Naive thymus-derived CD4-positive, alpha-beta T cell (primary cell): ENCODE data around the gene DSG4. TPM values are rescaled to one million over a fixed set of nuclear protein-coding genes. Genes with fewer than 3 reads are reported as not detected.

Experiments used
- ATAC-seq: fragments of 150-1000 bp; cut with Tn5 transposase; 2 replicates; pipeline ENCODE4 v1.10.0; 2021; ENCODE audit warnings: mild to moderate bottlenecking, moderate library complexity
- CTCF ChIA-PET: fragments of 350-600 bp; sonication (Branson Sonifier 250); formaldehyde crosslinking; loops from one replicate; lab custom pipeline; 2021; ENCODE audit warnings: antibody characterized with exemption; lab: Charles Lee
- POLR2A ChIA-PET: fragments of 350-600 bp; sonication (Branson Sonifier 250); formaldehyde crosslinking; loops from one replicate; lab custom pipeline; 2021; ENCODE audit warnings: antibody characterized with exemption, inconsistent platforms; lab: Charles Lee
- DNase-seq, 9 donors: peaks; one replicate each; pipeline versions ENCODE4 v3.0.0 to v3.0.0-alpha.2; 2020 to 2022; ENCODE audit warnings: mixed read lengths in 1 of 9
- H3K27ac ChIP-seq: one replicate; pipeline ENCODE4 v1.7.0; 2013; ENCODE audit warnings: mild to moderate bottlenecking, low read depth, low read length, moderate library complexity
- H3K27me3 ChIP-seq, 2 donors: one replicate each; pipeline ENCODE4 v1.7.0; 2013; ENCODE audit warnings: low read length in 2 of 2, mild to moderate bottlenecking in 2 of 2, moderate library complexity in 2 of 2; ENCODE audit not compliant: control insufficient read depth in 2 of 2, insufficient read depth in 2 of 2
- H3K36me3 ChIP-seq, 3 experiments: 1 replicate in 2 of 3; 2 replicates in 1 of 3; pipeline ENCODE4 v1.7.0; 2013; ENCODE audit warnings: low read length in 3 of 3, mild to moderate bottlenecking in 3 of 3, moderate library complexity in 1 of 3; ENCODE audit not compliant: insufficient read depth in 3 of 3, control insufficient read depth in 2 of 3
- H3K4me1 ChIP-seq, 2 donors: one replicate each; pipeline ENCODE4 v1.7.0; 2013; ENCODE audit warnings: low read length in 2 of 2, mild to moderate bottlenecking in 2 of 2, moderate library complexity in 1 of 2; ENCODE audit not compliant: control insufficient read depth in 2 of 2, insufficient read depth in 2 of 2
- H3K4me3 ChIP-seq: 2 replicates; pipeline ENCODE4 v1.7.0; 2013; ENCODE audit warnings: mild to moderate bottlenecking, low read length
- H3K9me3 ChIP-seq, 3 experiments: 1 replicate in 2 of 3; 2 replicates in 1 of 3; pipeline ENCODE4 v1.7.0; 2013; ENCODE audit warnings: low read length in 3 of 3; ENCODE audit not compliant: control insufficient read depth in 2 of 3
- H3K27ac Mint-ChIP-seq, 9 donors: one replicate each; pipeline ENCODE4 v1.8.0; 2020 to 2022; ENCODE audit warnings: mixed read lengths in 9 of 9, mild to moderate bottlenecking in 8 of 9, moderate library complexity in 5 of 9, inconsistent platforms in 2 of 9
- H3K27me3 Mint-ChIP-seq, 5 donors: one replicate each; pipeline ENCODE4 v1.8.0; 2021 to 2022; ENCODE audit warnings: mixed read lengths in 5 of 5, mild to moderate bottlenecking in 1 of 5
- H3K36me3 Mint-ChIP-seq, 5 donors: one replicate each; pipeline ENCODE4 v1.8.0; 2020 to 2022; ENCODE audit warnings: mixed read lengths in 5 of 5, mild to moderate bottlenecking in 3 of 5, inconsistent platforms in 1 of 5
- H3K4me1 Mint-ChIP-seq, 7 donors: one replicate each; pipeline ENCODE4 v1.8.0; 2020 to 2022; ENCODE audit warnings: mixed read lengths in 7 of 7, mild to moderate bottlenecking in 3 of 7, inconsistent platforms in 1 of 7
- H3K4me3 Mint-ChIP-seq, 10 donors: one replicate each; pipeline ENCODE4 v1.8.0; 2020 to 2022; ENCODE audit warnings: mild to moderate bottlenecking in 10 of 10, mixed read lengths in 10 of 10, moderate library complexity in 6 of 10, inconsistent platforms in 2 of 10
- H3K9me3 Mint-ChIP-seq, 11 donors: one replicate each; pipeline ENCODE4 v1.8.0; 2020 to 2022; ENCODE audit warnings: mixed read lengths in 11 of 11, mild to moderate bottlenecking in 4 of 11, inconsistent platforms in 1 of 11, moderate library complexity in 1 of 11
- intact Hi-C, 2 donors: fragments of 100-400 bp; cut with micrococcal nuclease; formaldehyde crosslinking; loops; one replicate each; pipeline ENCODE4 v1.15.1; 2023
- polyA plus RNA-seq, 2 donors: library from polyadenylated mRNA; unstranded; fragments of 300-500 nt; fragmentation: Illumina TruSeq; gene quantifications; one replicate each; pipeline ENCODE4 v1.2.3, GENCODE V29; 2021
- total RNA-seq, 6 experiments: library from RNA in 5 of 6; stranded (reverse) in 5 of 6; gene quantifications; 1 replicate in 5 of 6; 2 replicates in 1 of 6; pipeline ENCODE4 v1.2.3 and lab custom pipeline; 2021 to 2026

DSG4 gene
- total and polyA plus RNA-seq, 7 experiments from 2014 or later = not detected

- H3K27me3 ChIP-seq = no peaks in the 10 kb centered on the region
- intact Hi-C loops = no loop called here
- H3K27ac ChIP-seq = no peak overlapping the region
- no peak overlapping the region for H3K4me3 Mint-ChIP-seq
- peaks cover 0 to 7% (median 2%) of the 10 kb centered on the region in 11 donors for H3K9me3 Mint-ChIP-seq
- H3K4me1 ChIP-seq = no peaks in the 10 kb centered on the region
- no peaks in the 10 kb centered on the region for H3K27me3 Mint-ChIP-seq
- no peak overlapping the region for H3K4me3 ChIP-seq
- ATAC-seq = no peak
- no peaks in the 10 kb centered on the region for H3K9me3 ChIP-seq
- CTCF ChIA-PET = no interaction called here
- H3K36me3 Mint-ChIP-seq = no peaks in the 10 kb centered on the region
- no peak overlapping the region for H3K27ac Mint-ChIP-seq
- POLR2A ChIA-PET = no interaction called here
- no peaks in the 10 kb centered on the region for H3K4me1 Mint-ChIP-seq
- no peak for DNase-seq
- no peaks in the 10 kb centered on the region for H3K36me3 ChIP-seq
Measured at GRCh38 chr18:31407649-31408048, 31.1 kb downstream of the DSG4 start.

GRCh38 chr18:31409276-31409675, 32.7 kb downstream of the DSG4 start:
- H3K4me1 Mint-ChIP-seq = no peaks in the 10 kb centered on the region
- no peaks in the 10 kb centered on the region for H3K4me1 ChIP-seq
- DNase-seq = no peak
- no peak overlapping the region for H3K27ac ChIP-seq
- ATAC-seq = no peak
- no peaks in the 10 kb centered on the region for H3K36me3 ChIP-seq
- no peak overlapping the region for H3K4me3 Mint-ChIP-seq
- no peak overlapping the region for H3K4me3 ChIP-seq
- H3K36me3 Mint-ChIP-seq = no peaks in the 10 kb centered on the region
- no peaks in the 10 kb centered on the region for H3K9me3 ChIP-seq
- no peak overlapping the region for H3K27ac Mint-ChIP-seq
- CTCF ChIA-PET = no interaction called here
- no peaks in the 10 kb centered on the region for H3K27me3 ChIP-seq
- H3K27me3 Mint-ChIP-seq = no peaks in the 10 kb centered on the region
- peaks cover 0 to 7% (median 3%) of the 10 kb centered on the region in 11 donors for H3K9me3 Mint-ChIP-seq
- POLR2A ChIA-PET = no interaction called here
- intact Hi-C loops = no loop called here

- POLR2A ChIA-PET = no interaction called here
- Mint-ChIP-seq H3K27me3 (no peaks in the 10 kb centered on the region), H3K4me1 (no peaks in the 10 kb centered on the region), H3K36me3 (no peaks in the 10 kb centered on the region), H3K4me3 (no peak overlapping the region), H3K27ac (no peak overlapping the region), H3K9me3 (peaks cover 0 to 10% (median 3%) of the 10 kb centered on the region in 11 donors)
- no peak for DNase-seq
- no peaks in the 10 kb centered on the region for H3K9me3 ChIP-seq
- H3K27me3 ChIP-seq = no peaks in the 10 kb centered on the region
- intact Hi-C loops = no loop called here
- H3K36me3 ChIP-seq = no peaks in the 10 kb centered on the region
- H3K27ac ChIP-seq = no peak overlapping the region
- no peak overlapping the region for H3K4me3 ChIP-seq
- CTCF ChIA-PET = no interaction called here
- no peak for ATAC-seq
- no peaks in the 10 kb centered on the region for H3K4me1 ChIP-seq
Measured at GRCh38 chr18:31410716-31411483, 34.3 kb downstream of the DSG4 start.

DNA sequence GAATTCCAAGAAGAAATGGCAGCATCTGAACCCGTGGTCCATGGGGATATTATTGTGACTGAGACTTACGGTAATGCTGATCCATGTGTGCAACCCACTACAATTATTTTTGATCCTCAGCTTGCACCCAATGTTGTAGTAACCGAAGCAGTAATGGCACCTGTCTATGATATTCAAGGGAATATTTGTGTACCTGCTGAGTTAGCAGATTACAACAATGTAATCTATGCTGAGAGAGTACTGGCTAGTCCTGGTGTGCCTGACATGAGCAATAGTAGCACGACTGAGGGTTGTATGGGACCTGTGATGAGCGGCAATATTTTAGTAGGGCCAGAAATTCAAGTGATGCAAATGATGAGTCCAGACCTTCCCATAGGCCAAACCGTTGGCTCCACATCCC, 36.6 kb downstream of the DSG4 start:
- Mint-ChIP-seq H3K27ac (no peak overlapping the region), H3K9me3 (peaks cover 0 to 10% (median 3%) of the 10 kb centered on the region in 11 donors), H3K4me3 (peak overlapping the region in 1 of 10 donors; percentile 38), H3K4me1 (no peaks in the 10 kb centered on the region), H3K36me3 (no peaks in the 10 kb centered on the region), H3K27me3 (no peaks in the 10 kb centered on the region)
- Histone ChIP-seq H3K27ac (no peak overlapping the region), H3K27me3 (no peaks in the 10 kb centered on the region), H3K4me1 (no peaks in the 10 kb centered on the region), H3K36me3 (no peaks in the 10 kb centered on the region), H3K4me3 (no peak overlapping the region), H3K9me3 (no peaks in the 10 kb centered on the region)
- intact Hi-C loops = loop anchor here in 1 of 2 donors (2.0 kb wide), 1 partner anchor 34 kb away; no protein-coding TSS in a partner anchor
- ChIA-PET CTCF (no interaction called here), POLR2A (no interaction called here)
- ATAC-seq (no peak), DNase-seq (no peak)

- Histone ChIP-seq H3K4me3 (no peak overlapping the region), H3K27ac (no peak overlapping the region), H3K36me3 (no peaks in the 10 kb centered on the region), H3K4me1 (no peaks in the 10 kb centered on the region), H3K9me3 (no peaks in the 10 kb centered on the region), H3K27me3 (no peaks in the 10 kb centered on the region)
- intact Hi-C loops = no loop called here
- POLR2A ChIA-PET = no interaction called here
- Mint-ChIP-seq H3K9me3 (peaks cover 0 to 8% (median 0%) of the 10 kb centered on the region in 11 donors), H3K4me1 (no peaks in the 10 kb centered on the region), H3K27ac (no peak overlapping the region), H3K4me3 (no peak overlapping the region), H3K36me3 (no peaks in the 10 kb centered on the region), H3K27me3 (peaks cover 0 to 4% (median 0%) of the 10 kb centered on the region in 5 donors)
- CTCF ChIA-PET = no interaction called here
- no peak for DNase-seq
- no peak for ATAC-seq
Measured at GRCh38 chr18:31417850-31418249, 41.3 kb downstream of the DSG4 start.

DNA sequence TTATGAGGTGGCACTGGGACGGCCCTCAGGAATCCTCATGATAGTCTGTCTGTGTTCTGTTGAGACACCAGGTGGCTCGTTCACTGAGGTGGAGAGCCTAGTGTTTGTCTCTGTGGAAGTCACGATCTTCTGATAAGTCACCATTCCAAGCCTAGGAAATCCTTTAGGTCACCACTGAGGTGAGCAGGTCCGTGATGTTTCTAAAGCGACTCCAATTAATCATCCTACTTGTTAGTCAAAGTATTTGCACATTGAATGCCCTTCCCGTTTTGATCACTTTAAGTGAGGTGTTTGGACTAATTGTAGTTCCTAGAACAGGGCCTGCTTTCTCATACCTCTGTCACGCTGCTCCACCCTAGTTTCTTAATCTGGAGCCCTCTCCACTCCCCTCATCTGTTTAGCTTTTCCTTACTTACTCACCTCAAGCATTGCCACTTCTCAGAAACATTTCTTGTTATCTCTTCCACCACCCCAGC, 42.9 kb downstream of the DSG4 start:
- intact Hi-C loops = no loop called here
- Mint-ChIP-seq H3K27me3 (peaks cover 0 to 5% (median 0%) of the 10 kb centered on the region in 5 donors), H3K36me3 (no peaks in the 10 kb centered on the region), H3K27ac (no peak overlapping the region), H3K4me3 (no peak overlapping the region), H3K9me3 (peaks cover 0 to 6% (median 2%) of the 10 kb centered on the region in 11 donors), H3K4me1 (no peaks in the 10 kb centered on the region)
- no peaks in the 10 kb centered on the region for H3K27me3 ChIP-seq
- H3K36me3 ChIP-seq = no peaks in the 10 kb centered on the region
- DNase-seq (no peak), ATAC-seq (no peak)
- no peaks in the 10 kb centered on the region for H3K4me1 ChIP-seq
- ChIA-PET POLR2A (no interaction called here), CTCF (no interaction called here)
- H3K27ac ChIP-seq = no peak overlapping the region
- H3K9me3 ChIP-seq = no peaks in the 10 kb centered on the region
- no peak overlapping the region for H3K4me3 ChIP-seq

GRCh38 chr18:31420032-31420431, 43.5 kb downstream of the DSG4 start:
- H3K4me1 Mint-ChIP-seq = no peaks in the 10 kb centered on the region
- no peak overlapping the region for H3K27ac Mint-ChIP-seq
- intact Hi-C loops = no loop called here
- DNase-seq (no peak), ATAC-seq (no peak)
- ChIA-PET POLR2A (no interaction called here), CTCF (no interaction called here)
- H3K36me3 Mint-ChIP-seq = no peaks in the 10 kb centered on the region
- Histone ChIP-seq H3K27me3 (no peaks in the 10 kb centered on the region), H3K4me3 (no peak overlapping the region), H3K9me3 (no peaks in the 10 kb centered on the region), H3K27ac (no peak overlapping the region), H3K4me1 (no peaks in the 10 kb centered on the region), H3K36me3 (no peaks in the 10 kb centered on the region)
- H3K27me3 Mint-ChIP-seq = peaks cover 0 to 5% (median 0%) of the 10 kb centered on the region in 5 donors
- H3K4me3 Mint-ChIP-seq = no peak overlapping the region
- peaks cover 0 to 6% (median 2%) of the 10 kb centered on the region in 11 donors for H3K9me3 Mint-ChIP-seq
